SK-N-SH treated with all-trans-retinoic acid at 6 μM for 48 hours (cell line): ENCODE data around the gene SERPINF2.

ENCODE experiments used
- ATAC-seq: fragments of 200-7000 bp; cut with Tn5 transposase; 3 replicates; pipeline ENCODE4 v1.9.1; 2020; ENCODE audit warnings: mild to moderate bottlenecking, moderate library complexity
- ARNTL ChIP-seq: fragments of 450-650 bp; formaldehyde crosslinking; IDR thresholded peaks from 2 replicates; pipeline ENCODE4 v1.5.0; 2020; ENCODE audit warnings: low read depth, mild to moderate bottlenecking, moderate library complexity, borderline replicate concordance
- BACH2 ChIP-seq: fragments of 250-450 bp; sonication (Bioruptor Pico); IDR thresholded peaks from 2 replicates; pipeline ENCODE4 v1.9.0; 2021; ENCODE audit warnings: mild to moderate bottlenecking, borderline replicate concordance
- CREB5 ChIP-seq: fragments of 250-450 bp; sonication (Bioruptor Pico); IDR thresholded peaks from 2 replicates; pipeline ENCODE4 v1.5.1; 2020; ENCODE audit warnings: low read depth, mild to moderate bottlenecking, moderate library complexity
- CSDC2 ChIP-seq: fragments of 250-450 bp; sonication (Bioruptor Pico); IDR thresholded peaks from 2 replicates; pipeline ENCODE4 v1.5.0; 2020; ENCODE audit warnings: mild to moderate bottlenecking, moderate library complexity
- CSRNP3 ChIP-seq: fragments of 250-450 bp; sonication (Bioruptor Pico); IDR thresholded peaks from 2 replicates; pipeline ENCODE4 v1.5.1; 2021; ENCODE audit warnings: mild to moderate bottlenecking, moderate library complexity
- ESRRG ChIP-seq: fragments of 250-450 bp; sonication (Bioruptor Pico); IDR thresholded peaks from 2 replicates; pipeline ENCODE4 v1.6.1; 2021; ENCODE audit warnings: mild to moderate bottlenecking
- GLIS3 ChIP-seq: fragments of 250-450 bp; sonication (Bioruptor Pico); IDR thresholded peaks from 2 replicates; pipeline ENCODE4 v1.5.0; 2020; ENCODE audit warnings: mild to moderate bottlenecking, moderate library complexity
- ISL1 ChIP-seq: fragments of 250-450 bp; sonication (Bioruptor Pico); IDR thresholded peaks from 2 replicates; pipeline ENCODE4 v2.1.2; 2022; ENCODE audit warnings: mild to moderate bottlenecking, moderate library complexity
- PATZ1 ChIP-seq: fragments of 250-450 bp; sonication (Bioruptor Pico); IDR thresholded peaks from 2 replicates; pipeline ENCODE4 v1.8.0; 2020; ENCODE audit warnings: mild to moderate bottlenecking, moderate library complexity, borderline replicate concordance
- POU6F1 ChIP-seq: fragments of 250-450 bp; sonication (Bioruptor Pico); IDR thresholded peaks from 2 replicates; pipeline ENCODE4 v1.8.0; 2021; ENCODE audit warnings: low read depth, mild to moderate bottlenecking, moderate library complexity, borderline replicate concordance
- SNAI2 ChIP-seq: fragments of 250-450 bp; sonication (Bioruptor Pico); IDR thresholded peaks from 2 replicates; pipeline ENCODE4 v1.5.0; 2020; ENCODE audit warnings: mild to moderate bottlenecking, moderate library complexity
- TCF4 ChIP-seq: fragments of 250-450 bp; sonication (Bioruptor Pico); IDR thresholded peaks from 2 replicates; pipeline ENCODE4 v1.8.0; 2021; ENCODE audit warnings: mild to moderate bottlenecking, moderate library complexity, borderline replicate concordance
- TOX ChIP-seq: fragments of 250-450 bp; sonication (Bioruptor Pico); IDR thresholded peaks from 2 replicates; pipeline ENCODE4 v1.8.0; 2021; ENCODE audit warnings: mild to moderate bottlenecking, moderate library complexity, borderline replicate concordance
- TSHZ2 ChIP-seq: fragments of 250-450 bp; sonication (Bioruptor Pico); IDR thresholded peaks from 2 replicates; pipeline ENCODE4 v1.5.0; 2020; ENCODE audit warnings: mild to moderate bottlenecking, moderate library complexity
- ZC3H10 ChIP-seq: fragments of 250-450 bp; sonication (Bioruptor Pico); IDR thresholded peaks from 2 replicates; pipeline ENCODE4 v1.5.1; 2021; ENCODE audit warnings: mild to moderate bottlenecking, moderate library complexity
- ZFP30 ChIP-seq: fragments of 450-650 bp; formaldehyde crosslinking; IDR thresholded peaks from 2 replicates; pipeline ENCODE4 v1.5.0; 2022; ENCODE audit warnings: mild to moderate bottlenecking, moderate library complexity
- ZNF565 ChIP-seq: fragments of 450-650 bp; formaldehyde crosslinking; conservative IDR thresholded peaks from 2 replicates; pipeline ENCODE4 v1.5.0; 2020; ENCODE audit warnings: low read depth, mild to moderate bottlenecking, moderate library complexity
- ZNF8 ChIP-seq: fragments of 450-650 bp; formaldehyde crosslinking; IDR thresholded peaks from 2 replicates; pipeline ENCODE4 v1.5.0; 2020; ENCODE audit warnings: mild to moderate bottlenecking, moderate library complexity

SERPINF2 gene

GRCh38 chr17:1774390-1775176, 31.9 kb downstream of the SERPINF2 start:
- no peak for ATAC-seq
- TF ChIP-seq ZC3H10 (CRISPR knock-in tag) (no peak), ZFP30 (CRISPR knock-in tag) (no peak), PATZ1 (CRISPR knock-in tag) (no peak), BACH2 (CRISPR knock-in tag) (no peak), TCF4 (CRISPR knock-in tag) (no peak), POU6F1 (CRISPR knock-in tag) (no peak), SNAI2 (CRISPR knock-in tag) (no peak), ESRRG (CRISPR knock-in tag) (no peak), TSHZ2 (no peak)

GRCh38 chr17:1776328-1776727, 33.7 kb downstream of the SERPINF2 start:
- TF ChIP-seq CSRNP3 (CRISPR knock-in tag): no peak
- TF ChIP-seq CREB5: no peak
- no peak for TF ChIP-seq CSDC2 (CRISPR knock-in tag)
- TF ChIP-seq ISL1 (CRISPR knock-in tag): no peak
- no peak for TF ChIP-seq ARNTL (CRISPR knock-in tag)
- no peak for TF ChIP-seq TSHZ2
- no peak for TF ChIP-seq GLIS3 (CRISPR knock-in tag)
- no peak for TF ChIP-seq ZFP30 (CRISPR knock-in tag)
- TF ChIP-seq POU6F1 (CRISPR knock-in tag): no peak
- TF ChIP-seq ZNF565 (CRISPR knock-in tag): no peak
- TF ChIP-seq TCF4 (CRISPR knock-in tag): no peak
- no peak for TF ChIP-seq ZNF8 (CRISPR knock-in tag)
- TF ChIP-seq TOX: no peak
- TF ChIP-seq SNAI2 (CRISPR knock-in tag): no peak
- no peak for ATAC-seq
